Keratinocyte (primary cell): ENCODE results near the gene LFNG. TPM values are rescaled to one million over a fixed set of nuclear protein-coding genes. Genes with fewer than 3 reads are reported as not detected.

Experiments used
- DNase-seq: peaks from one replicate; pipeline ENCODE4 v3.0.0-alpha.2; 2011; ENCODE audit warnings: low read depth, missing footprints, low spot score
- FAIRE-seq: peaks from 2 replicates; lab custom pipeline; 2011; peaks lifted over from hg19 to GRCh38; lab: Jason Lieb, UNC
- H2AFZ ChIP-seq: 2 replicates; pipeline ENCODE4 v1.6.0; 2012; ENCODE audit warnings: low read length, control low read depth, inconsistent platforms; ENCODE audit not compliant: control insufficient read depth
- H3K27ac ChIP-seq: 2 replicates; pipeline ENCODE4 v1.5.1; 2011; ENCODE audit warnings: low read length; ENCODE audit not compliant: control insufficient read depth, insufficient read depth
- H3K27me3 ChIP-seq: 3 replicates; pipeline ENCODE4 v1.6.0; 2011; ENCODE audit warnings: low read length; ENCODE audit not compliant: control insufficient read depth, insufficient read depth; ENCODE audit errors: extremely low read depth
- H3K36me3 ChIP-seq, 2 experiments: 2 replicates in 1 of 2; 3 replicates in 1 of 2; pipeline ENCODE4 v1.5.1; 2011; ENCODE audit warnings: low read length in 2 of 2, mild to moderate bottlenecking in 1 of 2; ENCODE audit not compliant: control insufficient read depth in 2 of 2, insufficient read depth in 2 of 2; ENCODE audit errors: extremely low read depth in 1 of 2
- H3K4me1 ChIP-seq: 3 replicates; pipeline ENCODE4 v1.5.1; 2011; ENCODE audit warnings: low read length; ENCODE audit not compliant: control insufficient read depth, insufficient read depth; ENCODE audit errors: extremely low read depth
- H3K4me2 ChIP-seq: 3 replicates; pipeline ENCODE4 v1.6.0; 2011; ENCODE audit warnings: low read depth, low read length; ENCODE audit not compliant: control insufficient read depth, insufficient read depth; ENCODE audit errors: extremely low read depth
- H3K4me3 ChIP-seq, 3 experiments: fragments of 200-600 bp in 1 of 3; sonication (generic) in 1 of 3; 2 replicates in 2 of 3; 3 replicates in 1 of 3; pipeline ENCODE4 v1.5.1; 2011 to 2016; ENCODE audit warnings: low read length in 3 of 3, mild to moderate bottlenecking in 3 of 3, control low read depth in 2 of 3, inconsistent platforms in 1 of 3, low read depth in 1 of 3, mixed read lengths in 1 of 3, mixed run types in 1 of 3, moderate library complexity in 1 of 3; ENCODE audit not compliant: control insufficient read depth in 2 of 3, insufficient read depth in 2 of 3; ENCODE audit errors: extremely low read depth in 1 of 3
- H3K79me2 ChIP-seq: 2 replicates; pipeline ENCODE4 v1.6.0; 2012; ENCODE audit warnings: low read length; ENCODE audit not compliant: control insufficient read depth, insufficient read depth
- H3K9ac ChIP-seq: 3 replicates; pipeline ENCODE4 v1.6.0; 2011; ENCODE audit warnings: low read length; ENCODE audit not compliant: control insufficient read depth, insufficient read depth; ENCODE audit errors: extremely low read depth
- H3K9me1 ChIP-seq: 3 replicates; pipeline ENCODE4 v1.6.0; 2011; ENCODE audit warnings: low read length; ENCODE audit not compliant: control insufficient read depth, insufficient read depth; ENCODE audit errors: extremely low read depth
- H3K9me3 ChIP-seq: 2 replicates; pipeline ENCODE4 v1.5.1; 2012; ENCODE audit warnings: low read depth, low read length; ENCODE audit not compliant: control insufficient read depth
- H4K20me1 ChIP-seq: 3 replicates; pipeline ENCODE4 v1.6.0; 2011; ENCODE audit warnings: low read length; ENCODE audit not compliant: control insufficient read depth, insufficient read depth; ENCODE audit errors: extremely low read depth
- EZH2 ChIP-seq: IDR thresholded peaks from one replicate; pipeline ENCODE4 v1.6.1; 2012; ENCODE audit warnings: inconsistent platforms, mild to moderate bottlenecking, low read length, moderate library complexity
- dilution Hi-C: fragments of 300-500 bp; cut with MboI; formaldehyde crosslinking; loops from one replicate; pipeline ENCODE4 v1.7.0; 2020; ENCODE audit warnings: low sequenced_read_pairs; ENCODE audit not compliant: extremely low pct_ligation_motif_present
- polyA plus RNA-seq, 5 experiments: library from polyadenylated mRNA; depleted of rRNA in 3 of 5; stranded (reverse) in 3 of 5; stranded (forward) in 1 of 5; unstranded in 1 of 5; fragments of >200 nt; gene quantifications; 1 replicate in 1 of 5; 2 replicates in 3 of 5; 3 replicates in 1 of 5; pipeline versions ENCODE4 v1.2.1 to v1.2.3, GENCODE V29; 2011 to 2012; ENCODE audit warnings: missing spikeins in 2 of 5, low read depth in 1 of 5, low replicate concordance in 1 of 5
- TF ChIP-seq, protein P1 (sequence below), 3 experiments: IDR thresholded peaks in 1 of 3; conservative IDR thresholded peaks in 1 of 3; optimal IDR thresholded peaks in 1 of 3; 2 replicates in 2 of 3; 3 replicates in 1 of 3; pipeline versions ENCODE3 to v1.5.1; 2011; ENCODE audit warnings: low read length in 3 of 3, mild to moderate bottlenecking in 3 of 3, moderate library complexity in 2 of 3, control low read depth in 1 of 3, inconsistent platforms in 1 of 3; ENCODE audit not compliant: insufficient read depth in 2 of 3; ENCODE audit errors: extremely low read depth in 1 of 3

LFNG gene
- polyA plus RNA-seq, 1 donor (not counting 4 experiments of a cell fraction or from before 2014, with no cell fraction given): 17.7 TPM

DNA sequence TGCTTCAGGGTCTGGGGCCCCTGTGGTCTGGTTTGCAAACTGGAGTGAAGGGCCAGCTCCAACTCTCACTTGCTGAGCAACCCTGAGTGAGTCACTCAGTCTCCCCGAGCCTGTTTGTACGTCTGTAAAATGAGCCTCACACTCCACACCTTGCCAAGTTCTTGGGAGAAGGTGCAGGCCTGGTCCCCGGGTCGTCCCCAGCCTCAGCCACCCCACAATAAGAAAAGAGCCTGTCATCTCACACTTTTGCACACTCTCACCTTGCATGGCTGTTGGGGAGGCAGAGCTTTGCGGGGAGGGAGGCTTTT is 48.6 kb upstream of the LFNG start:
- dilution Hi-C loops: no loop called here
- H2AFZ ChIP-seq: peak overlapping the region; percentile 66
- DNase-seq (peak; percentile 21), FAIRE-seq (peak; percentile 80)
- H3K9me3 ChIP-seq: no peaks in the 10 kb centered on the region
- peaks cover 5% of the 10 kb centered on the region for H3K27me3 ChIP-seq
- TF ChIP-seq, protein P1, sequence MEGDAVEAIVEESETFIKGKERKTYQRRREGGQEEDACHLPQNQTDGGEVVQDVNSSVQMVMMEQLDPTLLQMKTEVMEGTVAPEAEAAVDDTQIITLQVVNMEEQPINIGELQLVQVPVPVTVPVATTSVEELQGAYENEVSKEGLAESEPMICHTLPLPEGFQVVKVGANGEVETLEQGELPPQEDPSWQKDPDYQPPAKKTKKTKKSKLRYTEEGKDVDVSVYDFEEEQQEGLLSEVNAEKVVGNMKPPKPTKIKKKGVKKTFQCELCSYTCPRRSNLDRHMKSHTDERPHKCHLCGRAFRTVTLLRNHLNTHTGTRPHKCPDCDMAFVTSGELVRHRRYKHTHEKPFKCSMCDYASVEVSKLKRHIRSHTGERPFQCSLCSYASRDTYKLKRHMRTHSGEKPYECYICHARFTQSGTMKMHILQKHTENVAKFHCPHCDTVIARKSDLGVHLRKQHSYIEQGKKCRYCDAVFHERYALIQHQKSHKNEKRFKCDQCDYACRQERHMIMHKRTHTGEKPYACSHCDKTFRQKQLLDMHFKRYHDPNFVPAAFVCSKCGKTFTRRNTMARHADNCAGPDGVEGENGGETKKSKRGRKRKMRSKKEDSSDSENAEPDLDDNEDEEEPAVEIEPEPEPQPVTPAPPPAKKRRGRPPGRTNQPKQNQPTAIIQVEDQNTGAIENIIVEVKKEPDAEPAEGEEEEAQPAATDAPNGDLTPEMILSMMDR (optimal IDR thresholded peaks at IDR 0.05 in 1 of 3, IDR thresholded peaks at IDR 0.05 in 1 of 3, conservative IDR thresholded peaks at IDR 0.05 in 1 of 3; ENCODE audit: extremely low read depth in 1 of 3, insufficient read depth in 2 of 3, low read length in 3 of 3): no peak
- TF ChIP-seq EZH2: no peak
- H4K20me1 ChIP-seq: no peaks in the 10 kb centered on the region
- peak overlapping the region; percentile 52 for H3K4me2 ChIP-seq
- no peaks in the 10 kb centered on the region for H3K9me1 ChIP-seq
- peaks cover 9% of the 10 kb centered on the region for H3K4me1 ChIP-seq
- H3K79me2 ChIP-seq: no peaks in the 10 kb centered on the region
- H3K27ac ChIP-seq: no peak overlapping the region
- H3K4me3 ChIP-seq: no peak overlapping the region
- H3K36me3 ChIP-seq: no peaks in the 10 kb centered on the region
- no peak overlapping the region for H3K9ac ChIP-seq

DNA sequence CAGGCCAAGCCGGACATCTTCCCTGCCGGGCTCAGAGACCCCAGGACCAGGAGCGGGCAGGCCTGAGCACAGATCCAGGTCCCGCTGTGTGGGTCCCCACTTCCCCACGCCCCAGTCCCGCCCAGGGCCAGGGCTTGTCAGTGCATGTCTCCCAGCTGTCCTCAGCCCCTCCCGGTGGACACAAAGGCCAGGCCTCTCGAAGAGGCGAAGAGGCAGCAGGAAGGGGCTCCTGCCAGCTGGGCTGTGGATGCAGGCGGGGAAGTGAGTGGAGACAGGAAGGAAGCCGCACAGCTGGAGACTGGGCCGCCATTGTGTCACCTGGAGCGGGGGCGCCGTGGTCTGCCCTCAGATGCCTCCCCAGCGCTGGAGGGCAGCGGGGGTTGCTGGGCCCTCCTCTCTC is 48.2 kb upstream of the LFNG start:
- DNase-seq (no peak), FAIRE-seq (peak; percentile 5)
- Histone ChIP-seq H3K79me2 (no peaks in the 10 kb centered on the region), H3K9ac (no peak overlapping the region), H3K9me1 (no peaks in the 10 kb centered on the region), H3K27ac (no peak overlapping the region), H4K20me1 (no peaks in the 10 kb centered on the region), H2AFZ (peak overlapping the region; percentile 66), H3K36me3 (no peaks in the 10 kb centered on the region), H3K4me1 (peaks cover 9% of the 10 kb centered on the region), H3K27me3 (peaks cover 5% of the 10 kb centered on the region), H3K4me3 (no peak overlapping the region), H3K9me3 (no peaks in the 10 kb centered on the region), H3K4me2 (peak overlapping the region; percentile 52)
- no peak for TF ChIP-seq EZH2
- TF ChIP-seq, protein P1 (optimal IDR thresholded peaks at IDR 0.05 in 1 of 3, IDR thresholded peaks at IDR 0.05 in 1 of 3, conservative IDR thresholded peaks at IDR 0.05 in 1 of 3; ENCODE audit: extremely low read depth in 1 of 3, insufficient read depth in 2 of 3, low read length in 3 of 3): no peak
- dilution Hi-C loops: no loop called here
